Right ventricle myocardium superior (tissue), 1 donor: ENCODE measurements around the gene C1QA. TPM values are rescaled to one million over a fixed set of nuclear protein-coding genes. Genes with fewer than 3 reads are reported as not detected.

Source experiments
- ATAC-seq: fragments of 200-7000 bp; cut with Tn5 transposase; one replicate; pipeline ENCODE4 v1.9.1; 2020; ENCODE audit warnings: mild to moderate bottlenecking; ENCODE audit not compliant: poor library complexity
- DNase-seq: peaks from one replicate; pipeline ENCODE4 v3.0.0-alpha.2; 2020
- intact Hi-C: fragments of 100-400 bp; cut with DNase I; formaldehyde crosslinking; loops from one replicate; pipeline ENCODE4 v1.11.2; 2022
- total RNA-seq: library from RNA; stranded (reverse); fragmentation: NEBNext Ultra II Directional; extraction: Animal tissue kit (Norgen Biotek cat#: 25700); gene quantifications from one replicate; pipeline ENCODE4 v1.2.1, GENCODE V29; 2021
- donor health status: DM: no; HTN: yes; CAD: no; lungs with severe emphysema.

The C1QA gene
- total RNA-seq, 1 donor from 2014 or later: 105 TPM

GRCh38 chr1:22635436-22635835 lies 992 bp upstream of the C1QA start:
- ATAC-seq (peak; percentile 36), DNase-seq (peak; percentile 73)
- intact Hi-C loops: no loop called here

GRCh38 chr1:22636927-22637326 lies 499 bp downstream of the C1QA start:
- intact Hi-C loops: no loop called here

GRCh38 chr1:22637907-22638445 lies 1.5 kb downstream of the C1QA start:
- no peak for ATAC-seq
- intact Hi-C loops: no loop called here

More at GRCh38 chr1:22636927-22637326, 499 bp downstream of the C1QA start:
- DNase-seq (no peak), ATAC-seq (no peak)

GRCh38 chr1:22638476-22639234 lies 2.2 kb downstream of the C1QA start:
- intact Hi-C loops: no loop called here
- no peak for ATAC-seq
- no peak for DNase-seq

More at GRCh38 chr1:22637907-22638445, 1.5 kb downstream of the C1QA start:
- DNase-seq: no peak

GRCh38 chr1:22639286-22639685 lies 2.9 kb downstream of the C1QA start:
- DNase-seq: no peak
- no peak for ATAC-seq
- intact Hi-C loops: no loop called here

- intact Hi-C loops: no loop called here
- ATAC-seq (no peak), DNase-seq (no peak)
Measured at GRCh38 chr1:22641247-22641646, 4.8 kb downstream of the C1QA start.

- peak; percentile 92 for DNase-seq
- ATAC-seq: peak; percentile 84
- intact Hi-C loops: loop anchor here (2.0 kb wide), 1 partner anchor 221 kb away; no protein-coding TSS in a partner anchor
Measured at GRCh38 chr1:22641906-22642636, 5.6 kb downstream of the C1QA start.

GRCh38 chr1:22643381-22643780 lies 7.0 kb downstream of the C1QA start, which contains the start of gene C1QC:
TSS of gene C1QC (plus strand) at chr1:22643633. CDS start at chr1:22644024, 391 bp downstream.
- peak; percentile 49 for ATAC-seq
- intact Hi-C loops: loop anchor here (2.0 kb wide), 1 partner anchor 223 kb away; no protein-coding TSS in a partner anchor
- peak; percentile 69 for DNase-seq

GRCh38 chr1:22643928-22644327 lies 7.5 kb downstream of the C1QA start:
- intact Hi-C loops: loop anchor here (2.0 kb wide), 1 partner anchor 223 kb away; no protein-coding TSS in a partner anchor
- ATAC-seq: no peak
- no peak for DNase-seq

GRCh38 chr1:22645931-22646330 lies 9.5 kb downstream of the C1QA start:
- no peak for DNase-seq
- intact Hi-C loops: no loop called here
- ATAC-seq: no peak

- DNase-seq (no peak), ATAC-seq (no peak)
- intact Hi-C loops: no loop called here
Measured at GRCh38 chr1:22646384-22646783, 10.0 kb downstream of the C1QA start.

GRCh38 chr1:22650089-22650693 lies 13.8 kb downstream of the C1QA start:
- DNase-seq (no peak), ATAC-seq (no peak)
- intact Hi-C loops: no loop called here

- peak; percentile 51 for ATAC-seq
- no peak for DNase-seq
- intact Hi-C loops: no loop called here
Measured at GRCh38 chr1:22651941-22652856, 15.8 kb downstream of the C1QA start.

- intact Hi-C loops: no loop called here
- DNase-seq (peak; percentile 72), ATAC-seq (peak; percentile 76)
Measured at GRCh38 chr1:22652881-22653316, 16.5 kb downstream of the C1QA start, which contains the start of gene C1QB. TSS of gene C1QB (plus strand) at chr1:22653236. CDS start at chr1:22659463, 6,227 bp downstream.

- intact Hi-C loops: no loop called here
- DNase-seq (no peak), ATAC-seq (no peak)
Measured at GRCh38 chr1:22654692-22655091, 18.3 kb downstream of the C1QA start.

GRCh38 chr1:22658385-22659163 lies 22.1 kb downstream of the C1QA start:
- intact Hi-C loops: no loop called here
- no peak for ATAC-seq
- DNase-seq: no peak

- intact Hi-C loops: no loop called here
- DNase-seq (no peak), ATAC-seq (no peak)
Measured at GRCh38 chr1:22660716-22661241, 24.4 kb downstream of the C1QA start.
